H1 (cell line): Measurements from ENCODE around the gene HOXB4. TPM values are rescaled to one million over a fixed set of nuclear protein-coding genes. Genes with fewer than 3 reads are reported as not detected.
A peak's percentile ranks its signal among the peaks of the same experiment; 100 is the strongest.

ENCODE experiments used
- RNF2 ChIP-seq: fragments of 200-900, 300-1000 bp; sonication (generic); IDR thresholded peaks from 2 replicates; pipeline ENCODE4 v1.7.1; 2016; ENCODE audit warnings: borderline replicate concordance, low read depth, mild to moderate bottlenecking, antibody characterized with exemption, low read length; ENCODE audit not compliant: poor library complexity, severe bottlenecking; ENCODE audit errors: missing control alignments
- polyA plus RNA-seq, 7 experiments: library from polyadenylated mRNA; depleted of rRNA in 3 of 7; stranded (reverse) in 5 of 7; unstranded in 2 of 7; fragments of >200 nt in 5 of 7; fragments of 200-250 nt in 2 of 7; gene quantifications; 1 replicate in 5 of 7; 2 replicates in 1 of 7; 4 replicates in 1 of 7; pipeline versions ENCODE4 v1.2.1 to v1.2.3, GENCODE V29; 2011 to 2013; ENCODE audit warnings: missing spikeins in 2 of 7, mixed read lengths in 2 of 7
- total RNA-seq: library from RNA; stranded (reverse); fragmentation: NEBNext Ultra II Directional; extraction: Animal tissue kit (Norgen Biotek cat#: 25700); gene quantifications from 2 replicates; pipeline ENCODE4 v1.2.1, GENCODE V29; 2021

Gene HOXB4
- total and polyA plus RNA-seq, 2 of the 8 experiments (the other 6 are each of a cell fraction or from before 2014, with no cell fraction given), result not detected

DNA sequence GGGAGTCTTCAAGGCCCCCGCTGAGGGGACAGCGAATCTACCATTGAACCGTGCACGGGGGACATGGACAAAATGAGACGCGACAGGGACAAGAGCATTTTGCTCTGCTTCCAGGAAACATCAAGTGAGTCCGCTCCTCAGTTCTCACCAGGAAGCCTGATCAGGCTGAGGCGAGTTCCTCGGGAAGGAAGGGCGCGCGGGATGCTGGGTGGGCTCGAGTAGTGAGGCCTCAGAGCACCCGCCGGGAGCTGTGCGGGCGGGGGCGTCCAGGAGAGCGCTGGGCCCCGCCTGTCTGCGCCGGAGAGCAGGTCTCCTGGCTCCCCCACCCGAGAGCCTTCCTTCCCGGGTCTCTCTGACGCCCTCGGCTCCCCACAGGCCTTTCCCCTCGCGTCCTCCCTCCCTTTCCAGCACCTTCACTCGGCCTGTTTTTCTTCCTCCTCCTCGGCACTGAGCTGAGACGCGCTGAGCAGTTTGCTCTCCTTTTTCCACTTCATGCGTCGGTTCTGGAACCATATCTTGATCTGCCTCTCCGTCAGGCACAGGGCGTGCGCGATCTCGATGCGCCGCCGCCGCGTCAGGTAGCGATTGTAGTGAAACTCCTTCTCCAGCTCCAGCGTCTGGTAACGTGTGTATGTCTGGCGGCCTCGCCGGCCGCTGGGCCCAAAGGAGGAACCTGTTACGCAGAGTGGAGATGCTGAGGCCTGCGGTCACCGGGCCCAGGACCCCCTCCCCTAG lies 18.0 kb upstream of the HOXB4 start (continued):
- peak; percentile 88 for TF ChIP-seq RNF2
- TF ChIP-seq, all 59 proteins: peak for 4
